Measurements from ENCODE around the gene MAP2K5.

The MAP2K5 gene

GRCh38 chr15:67542420-67543347 is at the start of gene MAP2K5 (continued):
- TF ChIP-seq ZIC2 (tag by site-specific recombination; IDR thresholded peaks at IDR 0.05), result peak; percentile 74
- TF ChIP-seq SP7 (tag by site-specific recombination; IDR thresholded peaks at IDR 0.05), result peak; percentile 37; the same call in 1 of the 2 replicates
- 0 out of 2 replicates have a peak, but pooled peaks have one; percentile 23 for TF ChIP-seq GFI1B (tag by site-specific recombination; IDR thresholded peaks at IDR 0.05)
- peak; percentile 77; the same call in 1 of the 2 replicates for TF ChIP-seq KLF16 (tag by site-specific recombination; IDR thresholded peaks at IDR 0.05)
- TF ChIP-seq HOXC10 (CRISPR knock-in tag; IDR thresholded peaks at IDR 0.05), result 0 out of 2 replicates have a peak, but pooled peaks have one; percentile 83
- TF ChIP-seq ZNF423 (tag by site-specific recombination; IDR thresholded peaks at IDR 0.05), result 0 out of 2 replicates have a peak, but pooled peaks have one; percentile 52
- TF ChIP-seq ZNF623 (tag by site-specific recombination; IDR thresholded peaks at IDR 0.05), result no peak
- TF ChIP-seq ZNF366 (tag by site-specific recombination; conservative IDR thresholded peaks at IDR 0.05), result peak; percentile 52; the same call in 1 of the 2 replicates
- 0 out of 2 replicates have a peak, but pooled peaks have one; percentile 31 for TF ChIP-seq ZNF138 (tag by site-specific recombination; IDR thresholded peaks at IDR 0.05; ENCODE audit: borderline replicate concordance)
- TF ChIP-seq HOXA7 (CRISPR knock-in tag; IDR thresholded peaks at IDR 0.05; ENCODE audit: borderline replicate concordance), result no peak
- peak; percentile 97 for TF ChIP-seq ZNF335 (tag by site-specific recombination; conservative IDR thresholded peaks at IDR 0.05)
- TF ChIP-seq ZNF473 (tag by site-specific recombination; IDR thresholded peaks at IDR 0.05), result no peak
- TF ChIP-seq EGR2 (tag by site-specific recombination; IDR thresholded peaks at IDR 0.05; ENCODE audit: low read depth), result peak; percentile 85
- 0 out of 2 replicates have a peak, but pooled peaks have one; percentile 15 for TF ChIP-seq ZNF785 (tag by site-specific recombination; IDR thresholded peaks at IDR 0.05)

GRCh38 chr15:67495585-67495984 is 46.9 kb upstream of the MAP2K5 start:
- TF ChIP-seq ZNF777 (tag by site-specific recombination; IDR thresholded peaks at IDR 0.05; ENCODE audit: borderline replicate concordance), result no peak
- H3K4me1 ChIP-seq (ENCODE audit: control insufficient read depth, insufficient read depth, low read length), result no peaks in the 10 kb centered on the region
- POLR2A ChIA-PET, result interaction anchor here (0.8 kb wide), 1 partner anchor 25 kb away, joined by 3 read pairs; the partner anchor contains the start of gene C15orf61
- H3K27ac ChIP-seq (ENCODE audit: extremely low read depth, low read depth, low read length), result no peak overlapping the region
- CTCF ChIA-PET, result interaction anchor here (0.7 to 1.8 kb wide), 3 partner anchors 39 to 549 kb away, joined by 3 to 5 read pairs (median 4); no protein-coding TSS in a partner anchor
- H3K36me3 ChIP-seq (ENCODE audit: control insufficient read depth in 2 of 2, insufficient read depth in 1 of 2, low read length in 2 of 2), result no peaks in the 10 kb centered on the region
- no peaks in the 10 kb centered on the region for H3K9me3 ChIP-seq (ENCODE audit: control insufficient read depth, insufficient read depth, low read depth, low read length)
- no peak overlapping the region for H3K4me3 ChIP-seq (ENCODE audit: low read depth, low read length)

- Histone ChIP-seq H3K36me3 (ENCODE audit: control insufficient read depth in 2 of 2, insufficient read depth in 1 of 2, low read length in 2 of 2) (no peaks in the 10 kb centered on the region), H3K4me3 (ENCODE audit: low read depth, low read length) (no peak overlapping the region), H3K4me1 (ENCODE audit: control insufficient read depth, insufficient read depth, low read length) (peaks cover 7% of the 10 kb centered on the region; the same call in 1 of the 2 replicates), H3K27ac (ENCODE audit: extremely low read depth, low read depth, low read length) (no peak overlapping the region), H3K9me3 (ENCODE audit: control insufficient read depth, insufficient read depth, low read depth, low read length) (no peaks in the 10 kb centered on the region)
- TF ChIP-seq SCRT2 (tag by site-specific recombination; IDR thresholded peaks at IDR 0.05), result 0 out of 2 replicates have a peak, but pooled peaks have one; percentile 11
- TF ChIP-seq ZNF10 (tag by site-specific recombination; IDR thresholded peaks at IDR 0.05), result peak; percentile 56; the same call in 1 of the 2 replicates
- TF ChIP-seq, protein P1, sequence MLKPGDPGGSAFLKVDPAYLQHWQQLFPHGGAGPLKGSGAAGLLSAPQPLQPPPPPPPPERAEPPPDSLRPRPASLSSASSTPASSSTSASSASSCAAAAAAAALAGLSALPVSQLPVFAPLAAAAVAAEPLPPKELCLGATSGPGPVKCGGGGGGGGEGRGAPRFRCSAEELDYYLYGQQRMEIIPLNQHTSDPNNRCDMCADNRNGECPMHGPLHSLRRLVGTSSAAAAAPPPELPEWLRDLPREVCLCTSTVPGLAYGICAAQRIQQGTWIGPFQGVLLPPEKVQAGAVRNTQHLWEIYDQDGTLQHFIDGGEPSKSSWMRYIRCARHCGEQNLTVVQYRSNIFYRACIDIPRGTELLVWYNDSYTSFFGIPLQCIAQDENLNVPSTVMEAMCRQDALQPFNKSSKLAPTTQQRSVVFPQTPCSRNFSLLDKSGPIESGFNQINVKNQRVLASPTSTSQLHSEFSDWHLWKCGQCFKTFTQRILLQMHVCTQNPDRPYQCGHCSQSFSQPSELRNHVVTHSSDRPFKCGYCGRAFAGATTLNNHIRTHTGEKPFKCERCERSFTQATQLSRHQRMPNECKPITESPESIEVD (tag by site-specific recombination; IDR thresholded peaks at IDR 0.05), result peak; percentile 51; the same call in 1 of the 2 replicates
- peak; percentile 50; the same call in 1 of the 2 replicates for TF ChIP-seq CTCF (tag by site-specific recombination; IDR thresholded peaks at IDR 0.05)
- no peak for TF ChIP-seq KLF9 (tag by site-specific recombination; IDR thresholded peaks at IDR 0.05; ENCODE audit: low read depth)
- TF ChIP-seq ZNF76 (tag by site-specific recombination; IDR thresholded peaks at IDR 0.05; ENCODE audit: borderline replicate concordance, low read depth), result no peak
- peak; percentile 46 for TF ChIP-seq ZNF654 (tag by site-specific recombination; IDR thresholded peaks at IDR 0.05; ENCODE audit: low read depth)
- POLR2A ChIA-PET, result interaction anchor here (1.2 kb wide), 1 partner anchor 41 kb away, joined by 3 read pairs; the partner anchor contains the start of gene MAP2K5
- CTCF ChIA-PET, result interaction anchor here (0.6 to 4.8 kb wide), 16 partner anchors 9 to 645 kb away, joined by 3 to 25 read pairs (median 4); no protein-coding TSS in a partner anchor
Measured at GRCh38 chr15:67501177-67501835, 41.2 kb upstream of the MAP2K5 start.
